Neural progenitor cell (in vitro differentiated cells): Measurements from ENCODE around the gene SIL1.

Experiments
- EZH2 ChIP-seq: fragments of 200-600 bp; sonication (generic); IDR thresholded peaks from 2 replicates; pipeline ENCODE4 v1.6.1; 2017; ENCODE audit warnings: antibody characterized with exemption, mild to moderate bottlenecking, moderate library complexity
- EZH2phosphoT487 ChIP-seq: fragments of 200-600 bp; sonication (generic); IDR thresholded peaks from 2 replicates; pipeline ENCODE4 v1.6.1; 2017; ENCODE audit warnings: antibody characterized with exemption
- TF ChIP-seq, protein P1 (sequence below): fragments of 200-600 bp; sonication (generic); IDR thresholded peaks from 2 replicates; pipeline ENCODE4 v1.5.1; 2017; ENCODE audit warnings: antibody characterized with exemption, mild to moderate bottlenecking

DNA sequence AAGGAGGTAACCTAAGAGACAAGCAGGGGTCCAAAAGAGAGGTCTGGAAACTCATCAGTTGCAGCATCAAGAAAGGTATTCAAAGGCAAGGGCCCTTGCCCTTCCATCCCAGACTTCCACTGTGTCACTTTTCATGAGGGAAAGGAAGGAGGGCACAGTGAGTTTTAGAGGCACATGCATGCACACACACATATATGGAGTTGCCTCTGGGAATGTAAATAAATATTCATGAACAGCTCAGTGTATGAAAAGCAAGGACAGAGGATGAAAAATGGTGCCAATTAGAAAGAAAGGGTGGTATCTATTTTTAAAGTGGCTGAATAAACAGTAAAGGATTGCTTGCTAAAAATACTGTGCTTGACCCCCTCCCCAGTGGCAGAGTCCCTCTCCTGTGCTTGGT lies 217.7 kb downstream of the SIL1 start:
- TF ChIP-seq, protein P1, sequence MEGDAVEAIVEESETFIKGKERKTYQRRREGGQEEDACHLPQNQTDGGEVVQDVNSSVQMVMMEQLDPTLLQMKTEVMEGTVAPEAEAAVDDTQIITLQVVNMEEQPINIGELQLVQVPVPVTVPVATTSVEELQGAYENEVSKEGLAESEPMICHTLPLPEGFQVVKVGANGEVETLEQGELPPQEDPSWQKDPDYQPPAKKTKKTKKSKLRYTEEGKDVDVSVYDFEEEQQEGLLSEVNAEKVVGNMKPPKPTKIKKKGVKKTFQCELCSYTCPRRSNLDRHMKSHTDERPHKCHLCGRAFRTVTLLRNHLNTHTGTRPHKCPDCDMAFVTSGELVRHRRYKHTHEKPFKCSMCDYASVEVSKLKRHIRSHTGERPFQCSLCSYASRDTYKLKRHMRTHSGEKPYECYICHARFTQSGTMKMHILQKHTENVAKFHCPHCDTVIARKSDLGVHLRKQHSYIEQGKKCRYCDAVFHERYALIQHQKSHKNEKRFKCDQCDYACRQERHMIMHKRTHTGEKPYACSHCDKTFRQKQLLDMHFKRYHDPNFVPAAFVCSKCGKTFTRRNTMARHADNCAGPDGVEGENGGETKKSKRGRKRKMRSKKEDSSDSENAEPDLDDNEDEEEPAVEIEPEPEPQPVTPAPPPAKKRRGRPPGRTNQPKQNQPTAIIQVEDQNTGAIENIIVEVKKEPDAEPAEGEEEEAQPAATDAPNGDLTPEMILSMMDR = no peak
- TF ChIP-seq EZH2phosphoT487 (no peak), EZH2 (no peak)
